Measurements from ENCODE around the gene ARPC1A.
"Not testable (repeated sequence)": the region's sequence is repeated elsewhere in the genome, so short reads cannot be mapped to it uniquely, and the experiment has no call there.

The ARPC1A gene

DNA sequence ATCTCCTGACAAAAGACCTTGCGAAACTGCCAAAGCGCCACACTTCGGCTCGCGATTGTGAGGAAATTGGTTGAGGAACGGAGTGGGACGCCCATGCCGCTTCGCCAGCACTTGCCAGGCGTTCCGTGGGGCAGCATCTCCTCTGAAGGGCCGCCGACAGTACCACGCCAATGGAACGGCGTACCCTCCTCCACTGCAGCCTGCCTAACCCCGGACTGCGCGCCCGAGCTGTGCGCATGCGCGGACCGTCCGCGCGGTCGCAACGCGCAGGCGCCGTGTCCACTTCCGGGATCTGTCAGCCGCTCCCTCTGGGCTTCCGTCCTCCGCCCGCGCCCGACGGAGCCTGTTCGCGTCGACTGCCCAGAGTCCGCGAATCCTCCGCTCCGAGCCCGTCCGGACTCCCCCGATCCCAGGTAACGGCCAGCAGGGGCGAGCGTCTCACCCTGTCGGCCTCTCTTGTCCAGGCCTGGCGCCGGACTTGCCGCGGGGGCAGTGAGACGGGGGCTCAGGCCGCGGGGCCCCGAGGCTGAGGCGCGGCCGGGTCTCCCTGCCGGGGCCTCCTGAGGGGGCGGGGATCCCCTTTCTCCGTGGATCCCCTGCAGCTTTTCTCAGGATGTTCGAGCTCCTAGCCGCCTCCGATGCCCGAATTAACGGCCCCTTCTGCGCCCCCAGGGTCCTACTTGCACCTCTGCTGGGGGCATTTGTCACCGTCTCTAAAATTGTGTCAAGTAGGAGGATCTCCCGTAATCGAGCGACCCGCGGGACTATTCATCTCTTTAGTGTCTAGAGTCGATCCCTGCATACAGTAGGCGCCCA is at the start of gene ARPC1A:
TSS of gene ARPC1A (plus strand) at position 307 of the 816 bp plus-strand sequence. CDS start 7,456 bp downstream, outside the sequence.
- peak; percentile 80 to 82 for DNase-seq

DNA sequence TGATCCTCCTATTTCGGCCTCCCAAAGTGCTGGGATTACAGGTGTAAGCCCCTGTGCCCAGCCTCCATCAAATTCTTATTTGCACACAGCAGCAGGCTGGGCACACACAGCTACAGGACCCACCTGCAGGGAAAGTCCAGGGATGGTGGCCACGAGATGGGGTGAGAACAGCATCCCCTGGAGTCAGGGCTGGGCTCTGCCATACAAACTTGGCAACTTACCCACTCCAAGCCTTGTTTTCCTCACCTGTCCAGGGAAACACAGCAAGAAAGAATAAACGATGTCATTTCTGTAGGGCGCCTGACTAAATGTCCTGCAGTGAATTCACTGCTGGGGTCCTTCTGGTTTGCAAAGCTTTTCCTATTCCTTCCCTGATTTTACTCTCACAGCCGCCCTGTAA is 47.5 kb upstream of the ARPC1A start:
- no peak for DNase-seq

DNA sequence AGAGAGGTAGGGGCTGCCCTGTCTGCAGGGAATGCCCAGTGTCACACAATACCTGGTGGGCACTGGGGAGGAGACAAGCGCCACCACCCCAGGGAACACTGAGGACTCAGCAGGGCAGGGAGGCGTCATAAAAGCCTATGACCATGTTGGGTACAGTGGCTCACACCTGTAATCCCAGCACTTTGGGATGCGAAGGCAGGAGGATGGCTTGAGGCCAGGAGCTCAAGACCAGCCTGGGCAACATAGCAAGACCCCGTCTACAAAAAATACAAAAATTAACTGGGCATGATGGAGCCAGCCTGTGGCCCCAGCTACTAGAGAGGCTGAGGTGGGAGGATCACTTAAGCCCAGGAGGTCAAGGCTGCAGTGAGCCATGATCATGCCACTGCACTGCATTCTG is 41.5 kb upstream of the ARPC1A start:
- not testable (repeated sequence) for DNase-seq

DNA sequence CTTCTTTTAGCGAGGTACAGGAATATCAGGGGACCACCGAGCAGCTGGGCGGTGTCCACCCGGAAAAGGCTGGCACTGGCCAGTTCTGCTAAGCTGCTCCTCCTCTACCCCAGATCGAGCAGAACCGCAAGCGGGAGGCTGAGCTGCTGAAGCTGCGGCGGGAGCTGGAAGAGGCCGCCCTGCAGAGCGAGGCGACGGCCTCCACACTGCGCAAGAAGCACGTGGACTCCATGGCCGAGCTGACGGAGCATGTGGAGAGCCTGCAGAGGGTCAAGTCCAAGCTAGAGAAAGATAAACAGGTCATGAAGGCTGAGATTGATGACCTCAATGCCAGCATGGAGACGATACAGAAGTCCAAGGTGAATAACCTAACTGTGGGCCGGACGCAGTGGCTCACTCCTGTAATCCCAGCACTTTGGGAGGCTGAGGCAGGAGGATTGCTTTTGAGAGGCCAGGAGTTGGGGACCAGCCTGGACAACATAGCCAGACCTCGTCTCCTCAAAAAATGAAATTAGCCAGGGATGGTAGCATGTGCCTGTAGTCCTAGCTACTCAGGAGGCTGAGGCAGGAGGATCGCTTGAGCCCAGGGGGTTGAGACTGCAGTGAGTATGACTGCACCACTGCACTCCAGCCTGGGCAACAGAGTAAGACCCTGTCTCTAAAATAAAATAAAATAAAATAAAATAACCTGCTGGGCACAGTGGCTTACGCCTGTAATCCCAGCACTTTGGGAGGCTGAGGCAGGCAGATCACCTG is 37.7 kb upstream of the ARPC1A start:
- no peak for DNase-seq

DNA sequence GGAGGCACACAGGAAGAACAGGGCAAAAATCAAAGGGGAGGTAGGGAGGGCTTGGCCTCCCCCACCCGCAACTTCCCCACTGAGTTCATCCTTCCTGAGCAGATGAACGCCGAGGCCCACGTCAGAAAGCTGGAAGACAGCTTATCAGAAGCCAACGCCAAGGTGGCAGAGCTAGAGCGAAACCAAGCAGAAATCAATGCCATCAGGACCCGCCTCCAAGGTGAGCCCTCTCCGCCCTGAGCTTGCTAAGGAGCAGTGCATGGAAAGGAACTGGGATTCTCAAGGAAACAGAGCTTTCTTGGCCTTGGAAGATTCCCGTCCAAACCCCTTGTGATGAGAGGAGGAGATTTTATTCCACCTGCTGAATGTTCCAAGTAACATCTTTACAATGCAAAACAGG is 36.5 kb upstream of the ARPC1A start:
- no peak for DNase-seq

DNA sequence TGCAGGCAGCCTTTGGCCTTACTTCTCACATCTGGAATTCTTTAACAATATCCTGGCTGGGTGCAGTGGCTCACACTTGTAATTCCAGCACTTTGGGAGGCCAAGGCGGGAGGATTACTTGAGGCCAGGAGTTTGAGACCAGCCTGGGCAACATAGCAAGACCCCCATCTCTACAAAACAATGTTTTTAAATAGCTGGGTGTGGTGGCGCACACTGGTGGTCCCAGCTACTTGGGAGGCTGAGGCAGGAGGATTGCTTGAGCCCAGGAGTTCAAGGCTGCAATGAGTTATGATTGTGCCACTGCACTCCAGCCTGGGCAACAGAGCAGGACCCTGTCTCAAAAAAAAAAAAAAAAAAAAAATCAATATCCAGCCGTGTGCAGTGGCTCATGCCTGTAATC is 35.5 kb upstream of the ARPC1A start:
- not testable (repeated sequence) for DNase-seq

DNA sequence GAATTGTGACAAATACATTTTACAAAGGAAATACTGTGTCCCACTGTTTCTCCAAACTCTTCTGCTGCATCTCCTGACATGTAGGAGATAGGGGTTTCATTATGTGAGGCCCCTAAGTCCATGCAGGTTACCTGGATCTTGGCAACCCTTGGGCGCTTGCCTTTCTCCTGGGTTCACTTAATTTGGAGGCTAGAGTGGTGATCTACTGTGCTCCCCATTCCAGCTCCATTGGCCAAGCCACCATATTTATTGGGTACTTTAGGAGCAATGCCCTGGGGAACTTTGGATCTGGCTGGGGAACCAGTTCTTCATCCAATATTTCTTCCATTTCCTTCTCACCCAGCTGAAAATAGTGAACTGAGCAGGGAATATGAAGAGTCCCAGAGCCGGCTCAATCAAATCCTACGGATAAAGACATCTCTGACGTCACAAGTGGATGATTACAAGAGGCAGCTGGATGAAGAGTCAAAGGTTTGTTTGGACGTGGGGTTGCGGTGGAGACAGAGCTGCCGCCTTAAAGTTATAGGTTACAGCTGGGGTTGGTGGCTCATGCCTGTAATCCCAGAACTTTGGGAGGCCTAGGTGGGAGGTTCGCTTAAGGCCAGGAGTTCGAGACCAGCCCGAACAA is 34.6 kb upstream of the ARPC1A start:
- no peak for DNase-seq

DNA sequence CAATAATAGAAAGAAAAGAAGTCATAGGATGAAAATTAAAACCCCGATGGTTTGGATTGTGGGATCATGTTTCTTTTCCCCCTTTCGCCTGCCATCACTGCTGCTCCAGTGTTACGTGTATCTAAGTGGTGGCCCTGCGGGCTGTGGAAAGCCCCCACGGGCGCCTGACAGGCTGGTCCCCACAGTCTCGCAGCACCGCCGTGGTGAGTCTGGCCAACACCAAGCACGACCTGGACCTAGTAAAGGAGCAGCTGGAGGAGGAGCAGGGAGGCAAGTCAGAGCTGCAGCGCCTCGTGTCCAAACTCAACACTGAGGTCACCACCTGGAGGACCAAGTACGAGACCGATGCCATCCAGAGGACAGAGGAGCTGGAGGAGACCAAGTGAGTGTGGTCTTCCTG is 33.6 kb upstream of the ARPC1A start:
- DNase-seq, result no peak

DNA sequence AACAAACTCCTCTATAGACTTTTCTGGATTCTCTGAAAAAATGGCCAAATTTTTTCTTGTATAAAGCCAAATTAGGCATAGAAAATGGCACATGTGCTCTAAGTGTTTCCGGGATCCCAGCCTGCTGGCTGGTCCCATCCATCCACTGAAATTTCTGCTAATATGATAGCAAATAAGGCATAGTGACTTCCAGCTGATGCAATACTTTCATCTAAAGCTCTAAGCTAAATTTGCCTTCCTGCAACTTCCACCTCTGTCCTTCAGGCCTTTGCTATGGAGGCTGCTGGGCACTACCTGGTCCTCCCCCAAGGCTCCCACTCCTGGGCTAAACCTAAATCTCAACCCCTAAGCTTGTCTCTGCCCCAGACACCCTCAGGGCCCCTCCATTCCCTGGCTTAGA is 32.5 kb upstream of the ARPC1A start:
- DNase-seq, result no peak

DNA sequence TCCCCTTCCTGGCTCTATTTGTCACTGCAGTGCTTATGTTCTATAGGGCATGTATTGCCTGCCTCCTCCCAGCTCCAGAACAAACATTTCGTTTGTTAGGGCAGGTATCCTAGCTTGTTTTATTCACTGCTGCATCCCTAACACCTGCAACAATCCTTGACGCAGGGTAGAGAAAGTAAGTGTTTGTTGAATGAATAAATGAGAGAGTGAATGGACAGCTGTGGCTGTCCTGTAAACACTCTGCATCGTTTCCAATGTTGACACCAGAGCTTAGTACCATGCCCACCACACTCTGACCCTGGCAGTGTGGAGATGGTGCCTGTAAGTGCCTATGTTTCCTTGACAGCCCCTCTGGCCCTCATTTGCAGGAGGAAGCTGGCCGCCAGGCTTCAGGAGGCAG is 32.0 kb upstream of the ARPC1A start:
- no peak for DNase-seq

DNA sequence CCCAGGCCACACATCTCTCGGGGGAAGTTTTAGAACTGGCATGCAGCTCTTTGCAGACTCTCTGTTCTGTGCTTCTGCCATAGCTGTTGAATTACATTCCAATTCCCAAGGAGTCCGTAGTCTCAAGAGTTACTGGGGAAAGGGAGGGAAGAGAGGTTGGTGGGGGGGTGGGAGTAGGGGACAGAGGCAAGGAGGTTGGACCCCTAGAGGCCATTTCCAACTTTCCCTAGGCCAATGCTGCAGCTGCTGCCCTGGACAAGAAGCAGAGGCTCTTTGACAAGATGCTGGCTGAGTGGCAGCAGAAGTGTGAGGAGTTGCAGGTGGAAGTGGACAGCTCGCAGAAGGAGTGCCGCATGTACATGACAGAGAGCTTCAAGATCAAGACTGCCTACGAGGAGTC is 29.2 kb upstream of the ARPC1A start:
- no peak for DNase-seq

DNA sequence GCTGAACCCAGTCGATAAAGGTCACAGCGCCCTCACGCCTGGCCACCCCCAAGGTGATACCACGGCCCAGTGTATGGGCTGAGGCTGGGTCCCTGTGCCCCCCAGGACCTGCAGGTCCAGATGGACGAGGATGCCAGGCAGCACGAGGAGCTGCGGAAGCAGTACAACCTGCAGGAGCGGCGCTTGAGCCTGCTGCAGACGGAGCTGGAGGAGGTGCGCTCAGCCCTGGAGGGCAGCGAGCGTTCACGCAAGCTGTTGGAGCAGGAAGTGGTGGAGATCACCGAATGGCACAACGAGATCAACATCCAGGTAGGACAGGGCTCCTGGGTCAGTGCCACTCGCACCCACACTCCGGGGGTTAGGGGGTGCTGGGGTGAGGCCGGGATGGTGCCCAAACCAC is 24.2 kb upstream of the ARPC1A start:
- no peak for DNase-seq

DNA sequence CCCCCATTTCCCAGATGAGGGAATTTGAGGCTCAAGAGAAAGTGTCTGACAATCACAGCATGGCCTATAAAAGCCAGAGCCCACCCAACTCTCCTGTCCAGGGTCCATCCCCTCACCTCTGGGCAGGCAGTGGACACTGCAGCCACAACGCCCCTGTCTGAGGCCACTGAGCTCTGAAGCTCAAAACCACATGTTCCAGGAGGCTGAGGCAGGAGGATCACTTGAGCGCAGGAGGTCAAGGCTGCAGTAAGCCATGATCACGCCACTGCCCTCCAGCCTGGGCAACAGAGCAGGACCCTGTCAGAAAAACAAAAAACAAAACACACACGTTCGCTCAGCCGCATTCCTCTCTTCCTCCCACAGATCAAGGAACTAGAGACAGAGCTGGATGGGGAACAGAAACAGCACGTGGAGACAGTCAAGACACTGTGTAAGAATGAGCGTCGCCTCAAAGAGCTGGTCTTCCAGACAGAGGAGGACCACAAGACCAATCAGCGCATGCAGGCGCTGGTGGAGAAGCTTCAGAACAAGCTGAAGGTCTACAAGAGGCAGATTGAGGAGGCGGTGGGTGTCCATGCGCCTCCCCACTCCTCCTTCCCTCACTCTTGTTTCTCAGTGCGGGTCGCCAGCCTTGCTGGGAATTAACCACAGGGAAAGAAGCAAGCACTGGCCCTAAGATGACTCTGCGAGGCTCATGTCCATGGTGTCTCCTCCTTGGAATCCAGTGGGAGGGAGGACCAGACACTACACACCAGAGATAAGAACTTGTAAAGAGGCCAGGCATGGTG is 20.0 kb upstream of the ARPC1A start:
- DNase-seq, result no peak

DNA sequence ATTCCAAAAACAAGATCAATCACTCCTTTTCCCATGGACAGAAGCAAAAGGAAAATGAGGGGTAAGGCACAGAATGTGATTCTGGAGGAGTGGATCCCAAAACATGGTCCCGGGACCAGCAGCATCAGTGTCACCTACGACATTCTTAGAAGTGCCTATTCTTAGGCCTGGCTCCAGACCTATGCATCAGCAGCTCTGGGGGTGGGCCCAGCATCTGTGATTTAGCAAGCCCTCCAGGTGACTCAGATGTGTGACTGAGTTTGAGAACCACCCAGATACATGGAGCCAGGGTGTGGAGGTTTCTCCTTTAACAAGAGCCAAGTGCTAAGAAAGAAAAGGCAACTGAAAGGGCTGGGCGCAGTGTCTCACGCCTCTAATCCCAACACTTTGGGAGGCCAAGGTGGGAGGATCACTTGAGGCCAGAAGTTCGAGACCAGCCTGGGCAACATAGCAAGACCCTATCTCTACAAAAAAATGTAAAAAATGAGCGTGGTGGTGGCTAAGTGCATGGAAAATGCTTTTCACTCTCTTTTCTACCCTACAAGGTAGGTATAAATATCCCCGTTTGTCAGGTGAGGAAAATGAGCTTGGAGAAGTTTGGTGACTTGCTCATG is 17.1 kb upstream of the ARPC1A start:
- no peak for DNase-seq

DNA sequence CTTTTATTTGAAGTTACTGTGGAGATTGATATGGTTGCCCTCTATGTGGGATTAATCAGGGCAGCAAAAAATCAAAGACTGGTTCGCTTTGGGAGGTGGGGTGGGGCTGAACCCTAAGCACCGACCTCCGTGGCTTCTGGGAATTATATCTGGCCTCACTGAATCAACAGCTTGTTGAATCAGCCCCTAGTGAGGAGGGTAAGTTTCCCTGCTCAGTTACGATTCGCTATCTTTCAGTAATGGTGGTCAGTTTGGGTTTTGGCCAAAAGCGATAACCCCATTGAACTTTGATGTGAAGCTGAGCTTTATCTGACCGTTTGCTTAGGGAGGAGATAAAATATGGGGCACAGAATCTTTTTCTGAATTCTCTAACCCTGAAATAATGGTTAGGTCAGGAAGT is 16.6 kb upstream of the ARPC1A start:
- DNase-seq, result no peak

DNA sequence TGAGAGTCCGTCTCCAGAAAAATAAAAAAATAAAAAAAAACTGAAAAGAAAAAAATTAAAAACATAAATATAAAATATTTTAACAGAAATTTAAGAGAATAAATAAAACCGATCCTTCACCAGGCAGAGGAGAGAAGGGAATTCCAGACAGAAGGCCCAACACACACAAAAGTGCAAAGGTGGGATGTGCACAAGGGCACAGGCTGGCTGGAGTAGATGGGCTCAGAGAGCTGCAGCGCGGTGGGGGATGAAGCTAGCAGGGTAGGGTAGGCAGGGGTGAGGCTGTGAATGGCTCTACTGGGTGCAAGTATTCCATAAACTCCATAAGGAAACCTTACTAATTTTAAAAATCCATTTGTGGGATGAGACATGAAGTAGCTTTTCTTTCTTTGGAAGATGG is 15.7 kb upstream of the ARPC1A start:
- DNase-seq, result no peak

DNA sequence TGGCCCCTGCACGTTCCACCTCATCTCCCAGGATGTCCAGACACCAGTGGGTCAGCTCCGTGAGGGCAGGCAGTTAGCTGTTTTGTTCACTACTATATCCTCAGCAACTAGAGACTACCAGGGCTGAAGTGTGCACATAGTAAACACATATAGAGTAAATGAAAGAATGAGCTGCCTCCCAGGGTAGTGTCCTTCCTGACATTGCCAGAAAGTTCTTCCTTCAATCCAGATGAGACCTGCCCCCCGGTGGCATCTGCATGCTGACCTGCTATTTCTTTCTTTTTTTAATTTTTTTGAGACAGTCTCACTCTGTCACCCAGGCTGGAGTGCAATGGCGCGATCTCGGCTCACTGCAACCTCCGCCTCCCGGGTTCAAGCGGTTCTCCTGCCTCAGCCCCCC is 14.0 kb upstream of the ARPC1A start:
- DNase-seq, result no peak

DNA sequence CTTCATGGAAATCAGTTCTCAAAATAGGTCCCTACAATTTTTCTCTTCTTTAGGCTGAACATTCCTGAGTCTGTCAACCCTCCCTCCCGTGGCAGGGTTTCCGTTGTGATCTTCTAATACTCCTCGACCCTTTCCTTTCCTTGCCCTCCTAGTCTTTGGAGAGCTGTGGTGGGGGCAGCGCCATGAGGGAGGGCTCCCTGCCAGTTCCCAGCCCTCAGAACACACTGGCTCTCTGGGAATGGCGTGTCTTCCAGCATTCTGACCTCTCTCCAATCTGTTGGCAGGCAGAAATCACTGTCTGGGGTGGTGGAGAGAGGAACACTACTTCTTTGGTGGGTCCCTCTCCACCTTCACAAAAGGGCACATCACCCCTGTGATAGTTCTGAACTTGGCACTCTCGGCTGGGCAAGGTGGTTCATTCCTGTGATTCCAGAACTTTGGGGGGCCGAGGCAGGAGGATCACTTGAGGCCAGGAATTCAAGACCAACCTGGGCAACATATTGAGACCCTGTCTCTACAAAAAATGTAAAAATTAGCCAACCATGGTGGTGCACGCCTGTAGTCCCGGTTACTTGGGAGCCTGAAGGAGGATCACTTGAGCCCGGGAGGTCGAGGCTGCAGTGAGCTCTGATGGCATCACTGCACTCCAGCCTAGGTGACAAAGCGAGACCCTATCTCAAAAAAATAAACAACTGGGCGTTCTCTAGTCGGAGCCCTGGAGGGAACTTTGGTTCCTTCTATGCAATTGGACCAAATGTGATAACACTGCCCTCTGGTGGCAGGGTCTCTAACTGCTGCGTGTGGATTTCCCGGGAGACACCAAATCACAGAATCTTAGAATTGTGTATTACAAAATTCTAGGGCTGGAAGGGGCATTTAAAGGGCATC is 13.1 kb upstream of the ARPC1A start:
- peak; percentile 37 to 48 for DNase-seq

DNA sequence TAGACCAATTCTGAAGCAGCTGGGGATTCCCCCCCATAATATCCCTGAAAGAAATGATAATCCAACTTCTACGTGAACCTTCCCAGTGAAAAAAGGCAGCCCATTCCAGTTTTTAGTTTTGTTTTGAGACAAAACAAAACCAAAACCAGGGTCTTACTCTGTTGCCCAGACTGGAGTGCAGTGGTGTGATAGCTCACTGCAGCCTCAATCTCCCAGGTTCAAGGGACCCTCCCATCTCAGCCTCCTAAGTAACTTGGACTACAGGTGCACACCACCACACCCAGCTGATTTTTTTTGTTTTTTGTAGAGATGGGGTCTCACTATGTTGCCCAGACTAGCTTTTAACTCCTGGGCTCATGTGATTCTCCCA is 12.5 kb upstream of the ARPC1A start:
- no peak for DNase-seq

DNA sequence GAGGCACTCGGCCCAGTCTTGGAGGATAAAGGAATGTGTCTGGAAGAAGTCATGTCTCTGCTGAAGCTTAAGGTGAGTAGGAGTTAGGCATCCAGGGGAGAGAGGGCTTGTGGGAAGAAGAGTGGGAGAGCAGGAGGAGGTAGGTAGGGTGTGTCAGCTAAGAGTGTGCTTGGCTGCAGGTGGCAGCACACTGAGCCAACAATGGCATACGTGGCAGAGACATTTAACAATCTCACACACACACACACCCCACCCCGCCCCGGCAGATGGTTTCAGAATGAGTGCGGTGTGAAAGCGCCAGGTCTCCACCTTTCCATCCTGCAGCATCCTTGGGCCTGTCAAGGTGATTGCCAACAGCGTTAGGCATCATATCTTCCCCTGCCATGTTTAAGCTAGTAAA is 11.2 kb upstream of the ARPC1A start:
- no peak for DNase-seq

DNA sequence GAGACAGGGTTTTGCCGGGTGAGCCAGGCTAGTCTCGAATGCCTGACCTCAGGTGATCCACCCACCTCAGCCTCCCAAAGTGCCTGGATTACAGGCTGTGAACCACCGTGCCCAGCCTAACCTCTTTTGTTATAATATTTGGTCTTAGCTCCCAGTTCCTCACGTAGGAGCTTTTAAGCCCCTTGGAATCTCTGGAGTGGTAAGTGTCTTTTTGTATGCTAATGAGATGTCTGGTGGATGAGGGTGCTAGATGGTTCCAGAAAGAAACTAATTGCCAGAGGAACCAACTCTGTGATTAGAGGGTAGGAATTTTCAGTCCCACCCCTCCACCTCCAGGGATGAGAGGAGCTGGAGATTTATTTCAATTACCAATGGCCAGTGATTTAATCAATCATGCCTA is 5.3 kb upstream of the ARPC1A start:
- no peak for DNase-seq

DNA sequence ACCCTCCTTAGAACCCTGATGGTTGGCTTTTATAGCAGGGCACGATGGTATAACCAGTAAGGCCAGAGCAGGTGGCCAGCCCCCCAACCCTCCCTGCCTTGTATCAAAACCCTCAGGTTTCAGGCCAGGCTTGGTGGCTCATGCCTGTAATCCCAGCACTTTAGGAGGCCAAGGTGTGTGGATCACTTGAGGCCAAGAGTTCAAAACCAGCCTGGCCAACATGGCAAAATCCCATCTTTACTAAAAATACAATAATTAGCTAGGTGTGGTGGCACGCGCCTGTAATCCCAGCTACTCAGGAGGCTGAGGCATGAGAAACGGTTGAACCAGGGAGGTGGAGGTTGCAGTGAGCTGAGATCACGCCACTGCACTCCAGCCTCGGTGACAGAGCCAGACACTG is 3.0 kb upstream of the ARPC1A start:
- not testable (repeated sequence) for DNase-seq

Measured in AML-193 (cell line).